HEK293 (cell line): Measurements from ENCODE around the gene ANKRD1.

Experiments used
- CTCF ChIA-PET: fragments of 350-600 bp; formaldehyde crosslinking; extraction: SDS; loops from one replicate; lab custom pipeline; 2021; ENCODE audit warnings: antibody characterized with exemption; lab: Yijun Ruan, JAX
- POLR2A ChIA-PET: fragments of 300-600 bp; formaldehyde crosslinking; extraction: SDS; loops from one replicate; lab custom pipeline; 2020; ENCODE audit warnings: antibody characterized with exemption, inconsistent platforms; lab: Yijun Ruan, JAX
- H3K27ac ChIP-seq: fragments of 200-500 bp; sonication (Bioruptor generic); 2 replicates; pipeline ENCODE4 v1.5.1; 2014; ENCODE audit warnings: low read depth, low read length, control low read depth, inconsistent platforms; ENCODE audit errors: extremely low read depth
- H3K36me3 ChIP-seq, 2 experiments: fragments of 200-500 bp in 1 of 2; sonication (Bioruptor generic) in 1 of 2; 1 replicate in 1 of 2; 2 replicates in 1 of 2; pipeline ENCODE4 v1.5.1; 2014 to 2017; ENCODE audit warnings: inconsistent platforms in 2 of 2, low read length in 2 of 2; ENCODE audit not compliant: control insufficient read depth in 2 of 2, insufficient read depth in 1 of 2
- H3K4me1 ChIP-seq: fragments of 200-500 bp; sonication (Bioruptor generic); 2 replicates; pipeline ENCODE4 v1.5.1; 2014; ENCODE audit warnings: mild to moderate bottlenecking, low read length, inconsistent platforms; ENCODE audit not compliant: control insufficient read depth, insufficient read depth
- H3K4me3 ChIP-seq: 2 replicates; pipeline ENCODE4 v1.5.1; 2011; ENCODE audit warnings: low read depth, mild to moderate bottlenecking, control low read depth, low read length, moderate library complexity
- H3K9me3 ChIP-seq: fragments of 200-500 bp; sonication (Bioruptor generic); 2 replicates; pipeline ENCODE4 v1.5.1; 2014; ENCODE audit warnings: low read depth, low read length, inconsistent platforms; ENCODE audit not compliant: control insufficient read depth, insufficient read depth
- GLI2 ChIP-seq: fragments of 450-650 bp; formaldehyde crosslinking; IDR thresholded peaks from 2 replicates; pipeline ENCODE4; 2017; ENCODE audit warnings: missing biosample characterization, missing genetic modification characterization, low read depth, borderline replicate concordance
- HOXA7 ChIP-seq: sonication (generic); formaldehyde crosslinking; IDR thresholded peaks from 2 replicates; pipeline ENCODE4 v1.8.1; 2022; ENCODE audit warnings: missing genetic modification reagents, borderline replicate concordance
- KLF10 ChIP-seq: fragments of 450-650 bp; IDR thresholded peaks from 2 replicates; pipeline ENCODE4 v1.5.1; 2018; ENCODE audit warnings: missing biosample characterization, mild to moderate bottlenecking, missing genetic modification characterization
- KLF8 ChIP-seq: fragments of 450-650 bp; formaldehyde crosslinking; IDR thresholded peaks from 2 replicates; pipeline ENCODE4 v1.5.1; 2016; ENCODE audit warnings: missing biosample characterization, missing genetic modification characterization
- SP2 ChIP-seq: fragments of 450-650 bp; formaldehyde crosslinking; IDR thresholded peaks from 2 replicates; pipeline ENCODE4 v1.5.1; 2016; ENCODE audit warnings: missing biosample characterization, missing genetic modification characterization
- SP3 ChIP-seq: fragments of 450-650 bp; formaldehyde crosslinking; IDR thresholded peaks from 2 replicates; pipeline ENCODE4 v1.5.1; 2016; ENCODE audit warnings: missing biosample characterization, missing genetic modification characterization
- ZBTB26 ChIP-seq: fragments of 450-650 bp; formaldehyde crosslinking; optimal IDR thresholded peaks from 2 replicates; pipeline ENCODE3; 2016; ENCODE audit warnings: missing biosample characterization, mild to moderate bottlenecking, missing genetic modification characterization
- ZBTB8A ChIP-seq: fragments of 450-650 bp; formaldehyde crosslinking; IDR thresholded peaks from 2 replicates; pipeline ENCODE4 v1.5.1; 2016; ENCODE audit warnings: missing biosample characterization, missing genetic modification characterization
- ZFP41 ChIP-seq: fragments of 450-650 bp; formaldehyde crosslinking; IDR thresholded peaks from 2 replicates; pipeline ENCODE4 v1.5.1; 2016; ENCODE audit warnings: missing biosample characterization, missing genetic modification characterization, borderline replicate concordance
- ZFP69B ChIP-seq: fragments of 450-650 bp; formaldehyde crosslinking; IDR thresholded peaks from 2 replicates; pipeline ENCODE4 v1.5.1; 2016; ENCODE audit warnings: missing biosample characterization, missing genetic modification characterization
- ZNF18 ChIP-seq: fragments of 450-650 bp; formaldehyde crosslinking; IDR thresholded peaks from 2 replicates; pipeline ENCODE4 v1.5.1; 2016; ENCODE audit warnings: missing biosample characterization, missing genetic modification characterization
- ZNF211 ChIP-seq: fragments of 450-650 bp; formaldehyde crosslinking; IDR thresholded peaks from 2 replicates; pipeline ENCODE4 v1.5.1; 2016; ENCODE audit warnings: low read depth, missing biosample characterization, missing genetic modification characterization
- ZNF239 ChIP-seq: fragments of 450-650 bp; formaldehyde crosslinking; IDR thresholded peaks from 2 replicates; pipeline ENCODE4 v1.5.1; 2016; ENCODE audit warnings: missing biosample characterization, missing genetic modification characterization
- ZNF24 ChIP-seq: fragments of 450-650 bp; formaldehyde crosslinking; IDR thresholded peaks from 2 replicates; pipeline ENCODE4 v1.5.1; 2016; ENCODE audit warnings: missing biosample characterization, missing genetic modification characterization
- ZNF26 ChIP-seq: fragments of 450-650 bp; formaldehyde crosslinking; IDR thresholded peaks from 2 replicates; pipeline ENCODE4 v1.5.1; 2016; ENCODE audit warnings: missing biosample characterization, missing genetic modification characterization
- ZNF274 ChIP-seq, 2 experiments: fragments of 200-500 bp in 1 of 2; fragments of 450-650 bp in 1 of 2; sonication (Bioruptor generic) in 1 of 2; formaldehyde crosslinking in 1 of 2; IDR thresholded peaks; 2 replicates each; pipeline versions ENCODE4 v1.5.1 to v1.6.1; 2014 to 2016; ENCODE audit warnings: borderline replicate concordance in 1 of 2, inconsistent platforms in 1 of 2, low read length in 1 of 2, missing biosample characterization in 1 of 2, missing genetic modification characterization in 1 of 2
- ZNF292 ChIP-seq: fragments of 450-650 bp; formaldehyde crosslinking; IDR thresholded peaks from 2 replicates; pipeline ENCODE4 v1.5.1; 2016; ENCODE audit warnings: low read depth, missing biosample characterization, missing genetic modification characterization, borderline replicate concordance
- ZNF311 ChIP-seq: fragments of 450-650 bp; formaldehyde crosslinking; IDR thresholded peaks from 2 replicates; pipeline ENCODE4 v1.5.1; 2017; ENCODE audit warnings: missing biosample characterization, missing genetic modification characterization, borderline replicate concordance
- ZNF341 ChIP-seq: fragments of 450-650 bp; formaldehyde crosslinking; IDR thresholded peaks from 2 replicates; pipeline ENCODE4; 2016; ENCODE audit warnings: low read depth, missing biosample characterization, missing genetic modification characterization
- ZNF354C ChIP-seq: fragments of 450-650 bp; formaldehyde crosslinking; IDR thresholded peaks from 2 replicates; pipeline ENCODE4 v1.5.1; 2016; ENCODE audit warnings: missing biosample characterization, missing genetic modification characterization, low read depth, borderline replicate concordance
- ZNF362 ChIP-seq: fragments of 450-650 bp; formaldehyde crosslinking; IDR thresholded peaks from 2 replicates; pipeline ENCODE4 v1.5.1; 2016; ENCODE audit warnings: missing biosample characterization, missing genetic modification characterization
- ZNF394 ChIP-seq: fragments of 450-650 bp; formaldehyde crosslinking; IDR thresholded peaks from 2 replicates; pipeline ENCODE4 v1.5.1; 2016; ENCODE audit warnings: missing biosample characterization, missing genetic modification characterization, mild to moderate bottlenecking, moderate library complexity, borderline replicate concordance
- ZNF426 ChIP-seq: fragments of 450-650 bp; formaldehyde crosslinking; IDR thresholded peaks from 2 replicates; pipeline ENCODE4 v1.5.1; 2017; ENCODE audit warnings: missing biosample characterization, missing genetic modification characterization, mild to moderate bottlenecking, inconsistent platforms, moderate library complexity
- ZNF529 ChIP-seq: fragments of 450-650 bp; formaldehyde crosslinking; IDR thresholded peaks from 2 replicates; pipeline ENCODE4 v1.5.1; 2017; ENCODE audit warnings: missing genetic modification characterization, missing biosample characterization; ENCODE audit not compliant: insufficient replicate concordance
- ZNF624 ChIP-seq: fragments of 450-650 bp; formaldehyde crosslinking; IDR thresholded peaks from 2 replicates; pipeline ENCODE4 v1.5.1; 2017; ENCODE audit warnings: missing biosample characterization, missing genetic modification characterization
- ZNF626 ChIP-seq: fragments of 450-650 bp; sonication (Bioruptor Pico); formaldehyde crosslinking; IDR thresholded peaks from 2 replicates; pipeline ENCODE4 v1.5.1; 2018; ENCODE audit warnings: missing biosample characterization, missing genetic modification characterization, inconsistent platforms
- ZNF747 ChIP-seq: fragments of 450-650 bp; formaldehyde crosslinking; IDR thresholded peaks from 2 replicates; pipeline ENCODE4 v1.5.1; 2016; ENCODE audit warnings: missing biosample characterization, missing genetic modification characterization
- ZNF777 ChIP-seq: fragments of 450-650 bp; formaldehyde crosslinking; IDR thresholded peaks from 2 replicates; pipeline ENCODE4 v1.5.1; 2017; ENCODE audit warnings: missing biosample characterization, missing genetic modification characterization, borderline replicate concordance
- ZSCAN16 ChIP-seq: fragments of 450-650 bp; formaldehyde crosslinking; IDR thresholded peaks from 2 replicates; pipeline ENCODE4 v1.5.1; 2016; ENCODE audit warnings: missing biosample characterization, missing genetic modification characterization

ANKRD1 gene

GRCh38 chr10:90885176-90885575 lies 35.7 kb downstream of the ANKRD1 start:
- CTCF ChIA-PET = interaction anchor here (0.7 to 1.4 kb wide), 2 partner anchors 27 to 951 kb away, joined by 3 to 5 read pairs; no protein-coding TSS in a partner anchor
- no peak overlapping the region for H3K4me3 ChIP-seq
- TF ChIP-seq ZNF529 = no peak
- TF ChIP-seq ZNF239 (tag by site-specific recombination) = no peak
- no peak for TF ChIP-seq ZNF26 (tag by site-specific recombination)
- TF ChIP-seq ZNF747 (tag by site-specific recombination) = no peak
- TF ChIP-seq ZBTB26 = no peak
- TF ChIP-seq ZNF777 (tag by site-specific recombination) = no peak
- TF ChIP-seq ZNF341 (tag by site-specific recombination) = no peak
- TF ChIP-seq ZNF211 = no peak
- no peak for TF ChIP-seq ZNF624 (tag by site-specific recombination)
- TF ChIP-seq ZSCAN16 (tag by site-specific recombination) = no peak
- no peak for TF ChIP-seq ZNF354C (tag by site-specific recombination)
- no peak for TF ChIP-seq KLF10 (tag by site-specific recombination)
- TF ChIP-seq KLF8 (tag by site-specific recombination) = no peak
- no peak for TF ChIP-seq ZNF24
- TF ChIP-seq ZNF18 = no peak
- TF ChIP-seq ZFP41 (tag by site-specific recombination) = no peak
- TF ChIP-seq, all 188 proteins: peak for 0
- Histone ChIP-seq H3K36me3 (peaks cover 65 to 88% of the 10 kb centered on the region in 2 experiments), H3K4me1 (no peaks in the 10 kb centered on the region), H3K27ac (no peak overlapping the region), H3K9me3 (no peaks in the 10 kb centered on the region)
- POLR2A ChIA-PET = no interaction called here

- CTCF ChIA-PET = interaction anchor here (0.6 to 1.4 kb wide), 3 partner anchors 27 to 919 kb away, joined by 3 to 5 read pairs (median 4); no protein-coding TSS in a partner anchor
- Histone ChIP-seq H3K4me1 (no peaks in the 10 kb centered on the region), H3K9me3 (no peaks in the 10 kb centered on the region), H3K27ac (no peak overlapping the region), H3K36me3 (peaks cover 61 to 87% of the 10 kb centered on the region in 2 experiments), H3K4me3 (no peak overlapping the region)
- POLR2A ChIA-PET = interaction anchor here (0.9 kb wide), 1 partner anchor 12 kb away, joined by 3 read pairs; no protein-coding TSS in a partner anchor
- TF ChIP-seq ZNF292 (tag by site-specific recombination) (no peak), GLI2 (tag by site-specific recombination) (no peak), ZNF274 (IDR thresholded peaks at IDR 0.05; ENCODE audit: low read length) (no peak), ZNF274 (tag by site-specific recombination; IDR thresholded peaks at IDR 0.05; ENCODE audit: borderline replicate concordance) (no peak), ZNF362 (tag by site-specific recombination) (no peak), SP2 (tag by site-specific recombination) (no peak), ZNF426 (tag by site-specific recombination) (no peak), ZBTB8A (tag by site-specific recombination) (no peak), ZNF626 (tag by site-specific recombination) (no peak), SP3 (tag by site-specific recombination) (no peak), HOXA7 (no peak), ZBTB26 (no peak), ZNF394 (tag by site-specific recombination) (no peak), ZNF311 (tag by site-specific recombination) (no peak), ZFP69B (tag by site-specific recombination) (no peak)
Observed at GRCh38 chr10:90884431-90884830, 36.5 kb downstream of the ANKRD1 start.
